ENCODE results near the gene SYNPR.

The SYNPR gene

DNA sequence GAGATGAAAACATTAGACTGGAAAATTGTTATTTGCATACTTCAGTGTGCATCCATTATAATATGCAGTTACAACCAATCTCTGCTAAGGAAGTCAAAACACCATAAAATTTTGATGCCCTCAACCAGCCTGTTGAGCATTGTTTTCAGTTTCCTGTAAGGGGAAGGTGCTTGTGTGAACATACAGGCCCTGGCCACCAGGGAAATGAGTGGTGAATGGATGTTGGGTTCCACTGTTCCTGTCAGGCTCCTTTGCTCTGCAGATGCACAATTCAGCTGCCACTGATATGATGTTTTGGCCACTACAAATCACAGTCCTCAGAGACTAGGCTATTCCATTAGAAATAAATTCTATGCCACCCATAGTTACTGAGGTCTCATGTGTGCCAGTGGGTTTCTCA, 184.6 kb downstream of the SYNPR start:
- H3K4me3 ChIP-seq (ENCODE audit: low read length), result no peak overlapping the region
- no peak overlapping the region for H3K4me2 ChIP-seq (ENCODE audit: low read length)
- H3K27ac ChIP-seq (ENCODE audit: low read depth, low read length), result no peak overlapping the region
- H3K36me3 ChIP-seq (ENCODE audit: control insufficient read depth, low read length), result no peaks in the 10 kb centered on the region
- no peaks in the 10 kb centered on the region for H3K27me3 ChIP-seq (ENCODE audit: control insufficient read depth, low read length)
- no peaks in the 10 kb centered on the region for H3F3A ChIP-seq (ENCODE audit: control insufficient read depth, insufficient read depth)
- H3K9me2 ChIP-seq (replicated peaks; ENCODE audit: control insufficient read depth, low read length), result no peaks in the 10 kb centered on the region
- no peaks in the 10 kb centered on the region for H3K79me2 ChIP-seq (ENCODE audit: control insufficient read depth, low read length)
- TF ChIP-seq EZH2phosphoT487 (IDR thresholded peaks at IDR 0.05; ENCODE audit: borderline replicate concordance, low read length), result no peak
- H4K20me1 ChIP-seq (ENCODE audit: control insufficient read depth, insufficient read depth, low read depth, low read length), result no peaks in the 10 kb centered on the region
- H3K4me1 ChIP-seq (ENCODE audit: control insufficient read depth, low read length), result no peaks in the 10 kb centered on the region
- no peaks in the 10 kb centered on the region for H3K9me3 ChIP-seq (ENCODE audit: control insufficient read depth, insufficient read depth, low read length)

GRCh38 chr3:63467392-63467791, 189.3 kb downstream of the SYNPR start:
- Histone ChIP-seq H3K9me2 (replicated peaks; ENCODE audit: control insufficient read depth, low read length) (no peaks in the 10 kb centered on the region), H3K79me2 (ENCODE audit: control insufficient read depth, low read length) (no peaks in the 10 kb centered on the region), H3K4me2 (ENCODE audit: low read length) (no peak overlapping the region), H3K27ac (ENCODE audit: low read depth, low read length) (no peak overlapping the region), H3K27me3 (ENCODE audit: control insufficient read depth, low read length) (no peaks in the 10 kb centered on the region), H3K36me3 (ENCODE audit: control insufficient read depth, low read length) (no peaks in the 10 kb centered on the region), H4K20me1 (ENCODE audit: control insufficient read depth, insufficient read depth, low read depth, low read length) (no peaks in the 10 kb centered on the region), H3K4me1 (ENCODE audit: control insufficient read depth, low read length) (no peaks in the 10 kb centered on the region), H3K4me3 (ENCODE audit: low read length) (no peak overlapping the region), H3K9me3 (ENCODE audit: control insufficient read depth, insufficient read depth, low read length) (no peaks in the 10 kb centered on the region), H3F3A (ENCODE audit: control insufficient read depth, insufficient read depth) (no peaks in the 10 kb centered on the region)
- TF ChIP-seq CTCF (IDR thresholded peaks at IDR 0.05; ENCODE audit: low read depth, low read length, poor library complexity, severe bottlenecking) (no peak), EZH2phosphoT487 (IDR thresholded peaks at IDR 0.05; ENCODE audit: borderline replicate concordance, low read length) (no peak)

- Histone ChIP-seq H3K79me2 (ENCODE audit: control insufficient read depth, low read length) (no peaks in the 10 kb centered on the region), H3K27ac (ENCODE audit: low read depth, low read length) (no peak overlapping the region), H3K9me2 (replicated peaks; ENCODE audit: control insufficient read depth, low read length) (no peaks in the 10 kb centered on the region), H3K4me2 (ENCODE audit: low read length) (no peak overlapping the region), H3K4me1 (ENCODE audit: control insufficient read depth, low read length) (no peaks in the 10 kb centered on the region), H3K36me3 (ENCODE audit: control insufficient read depth, low read length) (no peaks in the 10 kb centered on the region), H3K4me3 (ENCODE audit: low read length) (no peak overlapping the region), H4K20me1 (ENCODE audit: control insufficient read depth, insufficient read depth, low read depth, low read length) (no peaks in the 10 kb centered on the region), H3K9me3 (ENCODE audit: control insufficient read depth, insufficient read depth, low read length) (no peaks in the 10 kb centered on the region), H3K27me3 (ENCODE audit: control insufficient read depth, low read length) (no peaks in the 10 kb centered on the region), H3F3A (ENCODE audit: control insufficient read depth, insufficient read depth) (no peaks in the 10 kb centered on the region)
- no peak for TF ChIP-seq CTCF (IDR thresholded peaks at IDR 0.05; ENCODE audit: low read depth, low read length, poor library complexity, severe bottlenecking)
- no peak for TF ChIP-seq EZH2phosphoT487 (IDR thresholded peaks at IDR 0.05; ENCODE audit: borderline replicate concordance, low read length)
Observed at GRCh38 chr3:63470745-63471144, 192.6 kb downstream of the SYNPR start.

GRCh38 chr3:63471781-63472180, 193.7 kb downstream of the SYNPR start:
- H3K27me3 ChIP-seq (ENCODE audit: control insufficient read depth, low read length), result no peaks in the 10 kb centered on the region
- TF ChIP-seq EZH2phosphoT487 (IDR thresholded peaks at IDR 0.05; ENCODE audit: borderline replicate concordance, low read length) (no peak), CTCF (IDR thresholded peaks at IDR 0.05; ENCODE audit: low read depth, low read length, poor library complexity, severe bottlenecking) (no peak)
- H3K36me3 ChIP-seq (ENCODE audit: control insufficient read depth, low read length), result no peaks in the 10 kb centered on the region
- H3K9me2 ChIP-seq (replicated peaks; ENCODE audit: control insufficient read depth, low read length), result no peaks in the 10 kb centered on the region
- no peak overlapping the region for H3K4me2 ChIP-seq (ENCODE audit: low read length)
- H3K4me3 ChIP-seq (ENCODE audit: low read length), result no peak overlapping the region
- H3K9me3 ChIP-seq (ENCODE audit: control insufficient read depth, insufficient read depth, low read length), result no peaks in the 10 kb centered on the region
- no peak overlapping the region for H3K27ac ChIP-seq (ENCODE audit: low read depth, low read length)
- H4K20me1 ChIP-seq (ENCODE audit: control insufficient read depth, insufficient read depth, low read depth, low read length), result no peaks in the 10 kb centered on the region
- H3F3A ChIP-seq (ENCODE audit: control insufficient read depth, insufficient read depth), result no peaks in the 10 kb centered on the region
- no peaks in the 10 kb centered on the region for H3K4me1 ChIP-seq (ENCODE audit: control insufficient read depth, low read length)
- no peaks in the 10 kb centered on the region for H3K79me2 ChIP-seq (ENCODE audit: control insufficient read depth, low read length)
